Heart right ventricle (tissue), 16 donors: ENCODE measurements around the gene FOXC2. TPM values are rescaled to one million over a fixed set of nuclear protein-coding genes. Genes with fewer than 3 reads are reported as not detected.

ENCODE experiments used
- ATAC-seq, 8 donors: fragments of 200-7000 bp; cut with Tn5 transposase; one replicate each; pipeline ENCODE4 v1.9.1; 2020; ENCODE audit warnings: mild to moderate bottlenecking in 8 of 8, moderate library complexity in 8 of 8, moderate number of reproducible peaks in 1 of 8
- DNase-seq, 2 donors: peaks; one replicate each; pipeline ENCODE4 v3.0.0-alpha.2; 2020
- H3K27ac ChIP-seq, 10 donors: fragments of 200-600 bp; sonication (generic) in 2 of 10; one replicate each; pipeline versions ENCODE4 v1.5.0 to v1.8.0; 2020 to 2022; ENCODE audit warnings: mild to moderate bottlenecking in 3 of 10
- H3K27me3 ChIP-seq, 7 donors: fragments of 200-600 bp; one replicate each; pipeline ENCODE4 v1.8.0; 2021 to 2022; ENCODE audit warnings: mild to moderate bottlenecking in 2 of 7
- H3K36me3 ChIP-seq, 9 donors: fragments of 200-600 bp; sonication (generic) in 1 of 9; one replicate each; pipeline versions ENCODE4 v1.5.0 to v1.8.0; 2020 to 2022; ENCODE audit warnings: mild to moderate bottlenecking in 2 of 9
- H3K4me1 ChIP-seq, 9 donors: fragments of 200-600 bp; sonication (generic) in 1 of 9; one replicate each; pipeline versions ENCODE4 v1.5.0 to v1.8.0; 2020 to 2022; ENCODE audit warnings: mild to moderate bottlenecking in 4 of 9
- H3K4me3 ChIP-seq, 10 donors: fragments of 200-600 bp; sonication (generic) in 2 of 10; one replicate each; pipeline versions ENCODE4 v1.5.0 to v1.8.0; 2020 to 2022; ENCODE audit warnings: mild to moderate bottlenecking in 7 of 10, moderate library complexity in 2 of 10
- H3K9me3 ChIP-seq, 11 donors: fragments of 200-600 bp in 10 of 11; sonication (generic) in 2 of 11; one replicate each; pipeline versions ENCODE4 v1.5.0 to v1.8.0; 2013 to 2022; ENCODE audit warnings: mild to moderate bottlenecking in 2 of 11, control low read depth in 1 of 11, moderate library complexity in 1 of 11
- WGBS, 2 donors: extraction: QIAGEN DNeasy Blood & Tissue Kit; methylation state at CpG; one replicate each; pipeline ENCODE4 v1.1.7; 2013; ENCODE audit warnings: inconsistent platforms in 1 of 2; 5-methylcytosine and 5-hydroxymethylcytosine counted together
- intact Hi-C, 10 donors: fragments of 100-400 bp; cut with DNase I; formaldehyde crosslinking; loops; one replicate each; pipeline versions ENCODE4 v1.11.1 to v1.14.2; 2022
- polyA plus RNA-seq, 2 donors: library from polyadenylated mRNA; stranded (reverse); fragments of 200-250 nt; gene quantifications; one replicate each; pipeline ENCODE4 v1.2.3, GENCODE V29; 2013
- total RNA-seq, 10 donors: library from RNA; stranded (reverse); fragmentation: NEBNext Ultra II Directional in 3 of 10; extraction: Animal tissue kit (Norgen Biotek cat#: 25700) in 3 of 10; gene quantifications; one replicate each; pipeline versions ENCODE4 v1.2.1 to v1.2.4, GENCODE V29; 2021 to 2023
- TF ChIP-seq, protein P1 (sequence below), 9 donors: fragments of 200-600 bp; sonication (generic) in 2 of 9; IDR thresholded peaks; one replicate each; pipeline versions ENCODE4 v1.5.0 to v1.8.0; 2021 to 2022; ENCODE audit warnings: antibody characterized with exemption in 9 of 9, mild to moderate bottlenecking in 5 of 9, moderate library complexity in 1 of 9
- donor health status: Arrhythmogenic right ventricular cardiomyopathy.
- donor health status: ischemic (EF 13 %, LVEDD 7.1; RV severe dilation, severe dysfunction).
- donor health status: healthy with polysubstance abuse.
- donor health status: DM: no; HTN: yes; CAD: no.
- donor health status: DM: no; HTN: no; CAD: no.
- donor health status: ischemic (EF 25% LVEDD 6.9; RV normal size, moderate dysfunction).
- donor health status: ischemic (EF 25% LVEDD 5.7; RV mildly dilated, moderate dysfunction).
- donor health status: healthy.
- donor health status: DM: yes; HTN: yes; CAD: no.
- donor health status: Ischemic cardiomyopathy.
- donor health status: ischemic (EF 35%, LVEDD 5.7; RV mildly dilated, moderate dysfunction).
- donor health status: nonischemic (EF 11% LVEDD 7.7; RV severe dilation, severe dysfunction).
- donor health status: DM: yes; HTN: yes; CAD: no.
- donor health status: PGD.
- donor health status: ischemic (EF 29% LVEDD 5.4; RV normal size, mild dysfunction).
- donor health status: nonischemic (EF 23%, LVEDD 6.1; RV moderate dilation, normal function).

Gene FOXC2
- total and polyA plus RNA-seq, 12 donors, result 0.66 to 2.2 (median 1.6) TPM

DNA sequence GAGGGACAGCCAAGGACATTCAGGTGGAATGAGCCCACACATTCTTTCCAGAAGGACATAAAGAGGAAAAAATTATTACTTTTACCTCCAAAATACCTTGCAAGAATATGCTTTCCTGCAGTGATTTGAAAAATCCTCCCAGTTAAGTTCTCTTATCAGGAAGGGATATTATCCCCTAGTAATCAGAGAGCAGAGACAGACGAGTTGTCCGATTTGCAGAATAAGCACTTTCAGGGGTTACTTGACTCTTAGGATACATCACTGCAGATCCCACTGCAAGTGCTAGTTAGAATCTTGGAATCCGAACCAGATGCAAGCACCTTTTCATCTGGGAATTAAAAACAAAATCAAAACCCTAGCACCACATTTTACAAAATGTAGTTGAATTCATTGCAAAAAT lies 45.3 kb downstream of the FOXC2 start:
- Histone ChIP-seq H3K27me3 (peaks cover 0 to 25% (median 9%) of the 10 kb centered on the region in 7 donors), H3K9me3 (no peaks in the 10 kb centered on the region), H3K4me1 (peaks cover 0 to 32% (median 8%) of the 10 kb centered on the region in 9 donors), H3K36me3 (no peaks in the 10 kb centered on the region), H3K4me3 (no peak overlapping the region), H3K27ac (peak overlapping the region in 5 of 10 donors; percentile 20 to 77 (median 67))
- 61 to 66% methylated on average over 3 of the region's 3 CpGs for WGBS, 2 donors
- TF ChIP-seq, protein P1, sequence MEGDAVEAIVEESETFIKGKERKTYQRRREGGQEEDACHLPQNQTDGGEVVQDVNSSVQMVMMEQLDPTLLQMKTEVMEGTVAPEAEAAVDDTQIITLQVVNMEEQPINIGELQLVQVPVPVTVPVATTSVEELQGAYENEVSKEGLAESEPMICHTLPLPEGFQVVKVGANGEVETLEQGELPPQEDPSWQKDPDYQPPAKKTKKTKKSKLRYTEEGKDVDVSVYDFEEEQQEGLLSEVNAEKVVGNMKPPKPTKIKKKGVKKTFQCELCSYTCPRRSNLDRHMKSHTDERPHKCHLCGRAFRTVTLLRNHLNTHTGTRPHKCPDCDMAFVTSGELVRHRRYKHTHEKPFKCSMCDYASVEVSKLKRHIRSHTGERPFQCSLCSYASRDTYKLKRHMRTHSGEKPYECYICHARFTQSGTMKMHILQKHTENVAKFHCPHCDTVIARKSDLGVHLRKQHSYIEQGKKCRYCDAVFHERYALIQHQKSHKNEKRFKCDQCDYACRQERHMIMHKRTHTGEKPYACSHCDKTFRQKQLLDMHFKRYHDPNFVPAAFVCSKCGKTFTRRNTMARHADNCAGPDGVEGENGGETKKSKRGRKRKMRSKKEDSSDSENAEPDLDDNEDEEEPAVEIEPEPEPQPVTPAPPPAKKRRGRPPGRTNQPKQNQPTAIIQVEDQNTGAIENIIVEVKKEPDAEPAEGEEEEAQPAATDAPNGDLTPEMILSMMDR (IDR thresholded peaks at IDR 0.05), result no peak
- ATAC-seq (no peak), DNase-seq (no peak)
- intact Hi-C loops, result loop anchor here in 1 of 10 donors (5.0 kb wide), 1 partner anchor 35 kb away; the partner anchor contains the start of gene FOXL1

DNA sequence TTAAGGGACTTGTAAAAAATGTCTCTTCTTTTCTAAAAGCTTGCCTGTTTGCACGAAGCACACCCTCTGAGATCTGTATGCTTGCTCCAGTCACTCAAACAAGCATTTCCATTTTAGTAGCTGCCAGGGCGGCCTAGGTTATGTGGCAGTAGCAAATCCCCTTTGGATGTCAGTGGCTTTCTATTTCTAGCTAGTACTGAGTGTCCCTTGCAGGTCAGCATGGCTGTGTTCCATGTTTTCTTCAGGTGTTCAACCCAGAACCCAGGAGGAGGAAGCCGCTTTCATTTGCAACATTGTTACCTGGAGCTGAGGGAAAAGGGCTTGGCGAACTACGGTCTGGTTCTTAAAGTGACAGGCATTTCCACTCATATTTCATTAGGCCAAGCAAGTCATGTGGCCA lies 48.1 kb downstream of the FOXC2 start:
- Histone ChIP-seq H3K36me3 (no peaks in the 10 kb centered on the region), H3K4me3 (no peak overlapping the region), H3K27me3 (peaks cover 0 to 23% (median 6%) of the 10 kb centered on the region in 7 donors), H3K4me1 (peaks cover 0 to 26% (median 8%) of the 10 kb centered on the region in 9 donors), H3K27ac (no peak overlapping the region), H3K9me3 (no peaks in the 10 kb centered on the region)
- DNase-seq (no peak), ATAC-seq (no peak)
- WGBS, 2 donors, result 72 to 77% methylated on average over 5 of the region's 5 CpGs
- TF ChIP-seq, protein P1 (IDR thresholded peaks at IDR 0.05), result no peak
- intact Hi-C loops, result loop anchor here in 1 of 10 donors (5.0 kb wide), 2 partner anchors 37 to 48 kb away; partner anchors contain the start of gene FOXL1

DNA sequence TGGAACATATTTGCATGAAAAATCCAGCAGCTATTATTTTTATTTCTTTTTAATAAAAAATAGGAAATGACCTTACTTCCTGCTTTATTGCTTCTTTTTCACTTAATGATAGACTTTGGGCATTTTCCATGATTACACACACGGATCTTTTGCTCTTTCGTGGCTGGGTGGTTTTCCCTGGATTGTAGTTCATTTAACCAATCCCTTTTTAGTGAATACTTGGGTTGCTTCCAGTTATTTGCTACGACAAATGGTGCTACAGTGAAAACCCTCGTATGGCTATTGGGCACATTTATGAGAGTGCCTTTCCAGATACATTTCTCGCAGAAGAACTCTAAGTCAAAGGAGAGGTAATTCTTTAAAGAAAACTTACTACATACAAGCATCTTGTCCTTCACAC lies 50.3 kb downstream of the FOXC2 start:
- H3K27me3 ChIP-seq, result peaks cover 0 to 12% (median 0%) of the 10 kb centered on the region in 7 donors
- no peak overlapping the region for H3K4me3 ChIP-seq
- ATAC-seq (no peak), DNase-seq (no peak)
- TF ChIP-seq, protein P1 (IDR thresholded peaks at IDR 0.05), result no peak
- peaks cover 0 to 6% (median 0%) of the 10 kb centered on the region in 9 donors for H3K4me1 ChIP-seq
- WGBS, 2 donors, result 53 to 64% methylated on average over 5 of the region's 5 CpGs
- H3K27ac ChIP-seq, result no peak overlapping the region
- no peaks in the 10 kb centered on the region for H3K36me3 ChIP-seq
- intact Hi-C loops, result loop anchor here in 1 of 10 donors (5.0 kb wide), 1 partner anchor 45 kb away; no protein-coding TSS in a partner anchor
- H3K9me3 ChIP-seq, result peaks cover 0 to 4% (median 0%) of the 10 kb centered on the region in 11 donors

DNA sequence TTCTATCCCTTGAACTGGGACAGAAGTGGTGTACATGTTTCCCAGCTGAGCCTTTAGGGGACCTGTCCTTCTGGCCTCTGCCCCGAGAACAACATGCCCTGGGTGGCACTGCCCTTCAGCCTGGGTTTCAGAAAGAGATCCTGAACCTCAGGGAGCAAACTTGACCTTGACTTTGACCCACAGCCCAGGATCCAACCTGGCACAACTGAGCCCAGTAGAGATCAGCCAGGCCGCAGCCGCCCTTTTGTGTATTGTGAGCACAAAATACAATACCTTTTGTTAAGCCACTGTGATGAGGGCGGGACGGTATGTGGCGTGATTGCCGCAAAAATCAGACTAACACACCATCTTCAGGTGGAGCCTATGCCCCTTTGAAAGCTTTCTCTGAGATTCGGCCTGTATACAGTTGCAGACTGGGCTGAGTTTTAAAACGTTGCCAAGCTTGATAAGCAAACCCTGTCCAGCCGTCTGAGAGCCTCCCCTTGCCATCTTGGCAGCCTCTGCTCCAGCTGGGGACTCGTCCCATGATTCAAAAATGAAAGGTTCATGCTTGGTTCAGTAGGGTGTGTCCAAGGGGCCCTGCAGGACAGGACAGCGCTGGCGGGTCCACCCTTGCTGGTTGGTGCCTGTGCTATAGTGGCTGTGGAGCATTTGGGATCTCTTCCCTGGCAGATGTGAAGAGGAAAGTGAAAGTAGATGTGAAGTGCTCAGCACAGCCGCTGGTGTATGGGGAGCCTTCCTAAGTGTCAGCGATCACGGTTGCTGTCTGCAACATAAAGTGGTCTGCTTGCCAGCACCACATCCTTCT lies 52.0 kb downstream of the FOXC2 start:
- no peaks in the 10 kb centered on the region for H3K36me3 ChIP-seq
- H3K27me3 ChIP-seq, result peaks cover 0 to 15% (median 0%) of the 10 kb centered on the region in 7 donors
- peaks cover 0 to 4% (median 0%) of the 10 kb centered on the region in 11 donors for H3K9me3 ChIP-seq
- H3K27ac ChIP-seq, result peak overlapping the region in 2 of 10 donors; percentile 2 to 22
- peak in 7 of 8 donors; percentile 34 to 74 (median 58) for ATAC-seq
- WGBS, 2 donors, result 74 to 75% methylated on average over 16 of the region's 16 CpGs
- H3K4me3 ChIP-seq, result peak overlapping the region in 8 of 10 donors; percentile 5 to 44 (median 38)
- TF ChIP-seq, protein P1 (IDR thresholded peaks at IDR 0.05), result no peak
- no peak for DNase-seq
- intact Hi-C loops, result loop anchor here in 1 of 10 donors (5.0 kb wide), 1 partner anchor 44 kb away; no protein-coding TSS in a partner anchor
- no peaks in the 10 kb centered on the region for H3K4me1 ChIP-seq

Other genes starting within 250 kb of the FOXC2 start
- gene FOXF1, start 56.3 kb upstream of the FOXC2 start, total RNA-seq, result under 1 TPM in 8 of 10 donors, not detected in 2; 0.08 to 0.38 (median 0.22) TPM
- gene FOXF1, start 56.3 kb upstream of the FOXC2 start, polyA plus RNA-seq, result under 1 TPM; 0.16 to 0.37 TPM
- gene MTHFSD, start 11.6 kb upstream of the FOXC2 start, total RNA-seq, result 10 to 100 TPM in 8 of 10 donors, 1 to 10 TPM in 2; 8.9 to 13.1 (median 11.4) TPM
- gene MTHFSD, start 11.6 kb upstream of the FOXC2 start, polyA plus RNA-seq, result 10 to 100 TPM in 1 of 2 donors, 1 to 10 TPM in 1; 5.1 to 11.3 TPM
- gene FOXL1, start 11.7 kb downstream of the FOXC2 start, total RNA-seq, result 1 to 10 TPM in 3 of 10 donors, under 1 TPM in 7; 0.40 to 1.9 (median 0.84) TPM
- under 1 TPM; 0.78 to 0.95 TPM for gene FOXL1, start 11.7 kb downstream of the FOXC2 start, polyA plus RNA-seq